B cell (primary cell): ENCODE results near the gene ASB4. TPM values are rescaled to one million over a fixed set of nuclear protein-coding genes. Genes with fewer than 3 reads are reported as not detected.

Source experiments
- ATAC-seq: fragments of 200-7000 bp; cut with Tn5 transposase; one replicate; pipeline ENCODE4 v1.10.0; 2021; ENCODE audit warnings: low read depth, mild to moderate bottlenecking, moderate number of reproducible peaks, moderate library complexity
- CTCF ChIA-PET: fragments of 350-600 bp; sonication (Branson Sonifier 250); formaldehyde crosslinking; loops from one replicate; lab custom pipeline; 2021; ENCODE audit warnings: antibody characterized with exemption, inconsistent platforms; lab: Charles Lee
- POLR2A ChIA-PET: fragments of 350-600 bp; sonication (Branson Sonifier 250); formaldehyde crosslinking; loops from one replicate; lab custom pipeline; 2021; ENCODE audit warnings: antibody characterized with exemption; lab: Charles Lee
- DNase-seq: peaks from one replicate; pipeline ENCODE4 v3.0.0; 2013
- H2AFZ ChIP-seq: 2 replicates; pipeline ENCODE4 v1.6.1; 2012; ENCODE audit warnings: mild to moderate bottlenecking, low read depth, low read length; ENCODE audit not compliant: insufficient read depth, poor library complexity, severe bottlenecking
- H3K27ac ChIP-seq, 2 donors: 1 replicate in 1 of 2; 2 replicates in 1 of 2; pipeline ENCODE4 v1.5.1; 2012 to 2013; ENCODE audit warnings: low read length in 2 of 2, mild to moderate bottlenecking in 2 of 2, moderate library complexity in 1 of 2
- H3K27me3 ChIP-seq, 4 experiments: fragments of 200-600 bp in 1 of 4; sonication (generic) in 1 of 4; replicated peaks in 1 of 4; 1 replicate in 2 of 4; 2 replicates in 2 of 4; pipeline versions ENCODE4 v1.6.1 to v1.7.0; 2013 to 2016; ENCODE audit warnings: low read length in 3 of 4, mild to moderate bottlenecking in 2 of 4, mixed read lengths in 1 of 4, moderate library complexity in 1 of 4; ENCODE audit not compliant: insufficient read depth in 4 of 4, control insufficient read depth in 3 of 4; ENCODE audit errors: control extremely low read depth in 1 of 4
- H3K36me3 ChIP-seq, 2 experiments: replicated peaks in 1 of 2; 1 replicate in 1 of 2; 2 replicates in 1 of 2; pipeline versions ENCODE4 v1.6.1 to v1.7.1; 2013; ENCODE audit warnings: low read length in 1 of 2; ENCODE audit not compliant: insufficient read depth in 2 of 2, control insufficient read depth in 1 of 2; ENCODE audit errors: control extremely low read depth in 1 of 2, extremely low read depth in 1 of 2
- H3K4me1 ChIP-seq, 2 donors: fragments of 200-600 bp in 1 of 2; sonication (generic) in 1 of 2; 1 replicate in 1 of 2; 2 replicates in 1 of 2; pipeline versions ENCODE4 v1.5.1 to v1.6.1; 2013 to 2017; ENCODE audit warnings: low read length in 2 of 2; ENCODE audit not compliant: control insufficient read depth in 2 of 2, insufficient read depth in 2 of 2
- H3K4me2 ChIP-seq: replicated peaks from 2 replicates; pipeline ENCODE3; 2012; ENCODE audit warnings: mild to moderate bottlenecking, low read depth, low read length; ENCODE audit not compliant: poor library complexity, severe bottlenecking
- H3K4me3 ChIP-seq, 5 experiments: fragments of 200-600 bp in 1 of 5; sonication (generic) in 1 of 5; 1 replicate in 3 of 5; 2 replicates in 2 of 5; pipeline versions ENCODE4 v1.5.1 to v1.7.0; 2011 to 2016; ENCODE audit warnings: low read length in 4 of 5, mild to moderate bottlenecking in 4 of 5, low read depth in 2 of 5, control low read depth in 1 of 5, moderate library complexity in 1 of 5; ENCODE audit not compliant: insufficient read depth in 1 of 5; ENCODE audit errors: control extremely low read depth in 1 of 5, extremely low read depth in 1 of 5
- H3K79me2 ChIP-seq: fragments of 200-600 bp; sonication (generic); one replicate; pipeline ENCODE4 v1.6.0; 2016; ENCODE audit warnings: low read length; ENCODE audit not compliant: control insufficient read depth, insufficient read depth
- H3K9ac ChIP-seq: fragments of 200-600 bp; sonication (generic); 2 replicates; pipeline ENCODE4 v1.6.1; 2017; ENCODE audit warnings: mild to moderate bottlenecking, low read length, moderate library complexity
- H3K9me3 ChIP-seq, 3 donors: one replicate each; pipeline versions ENCODE4 v1.6.1 to v1.7.1; 2013; ENCODE audit warnings: low read length in 2 of 3; ENCODE audit not compliant: control insufficient read depth in 2 of 3, insufficient read depth in 1 of 3; ENCODE audit errors: control extremely low read depth in 1 of 3
- H4K20me1 ChIP-seq: 2 replicates; pipeline ENCODE4 v1.6.0; 2012; ENCODE audit warnings: mild to moderate bottlenecking, low read length; ENCODE audit not compliant: insufficient read depth, control insufficient read depth, poor library complexity, severe bottlenecking
- H3K27ac Mint-ChIP-seq: one replicate; pipeline ENCODE4 v1.8.0; 2021; ENCODE audit warnings: mixed read lengths
- H3K27me3 Mint-ChIP-seq: one replicate; pipeline ENCODE4 v1.8.0; 2021; ENCODE audit warnings: mixed read lengths
- H3K4me1 Mint-ChIP-seq: one replicate; pipeline ENCODE4 v1.8.0; 2021; ENCODE audit warnings: mixed read lengths
- H3K4me3 Mint-ChIP-seq: one replicate; pipeline ENCODE4 v1.8.0; 2021; ENCODE audit warnings: mixed read lengths
- H3K9me3 Mint-ChIP-seq: one replicate; pipeline ENCODE4 v1.8.0; 2022; ENCODE audit warnings: mixed read lengths; ENCODE audit not compliant: insufficient read depth
- EZH2 ChIP-seq: IDR thresholded peaks from 2 replicates; pipeline ENCODE4 v1.6.1; 2012; ENCODE audit warnings: borderline replicate concordance, low read depth, mild to moderate bottlenecking, moderate library complexity, low read length; ENCODE audit not compliant: insufficient read depth, poor library complexity, severe bottlenecking
- WGBS: methylation state at CpG from one replicate; pipeline ENCODE4 v1.1.5; 2013; ENCODE audit warnings: missing lambda C conversion rate; ENCODE audit not compliant: insufficient coverage; 5-methylcytosine and 5-hydroxymethylcytosine counted together
- intact Hi-C: fragments of 100-400 bp; cut with micrococcal nuclease; formaldehyde crosslinking; loops from one replicate; pipeline ENCODE4 v1.10.0; 2022
- polyA plus RNA-seq: library from polyadenylated mRNA; depleted of rRNA; stranded (reverse); fragments of >200 nt; gene quantifications from 2 replicates; pipeline ENCODE4 v1.2.3, GENCODE V29; 2012
- total RNA-seq, 2 donors: library from RNA; stranded (reverse); fragments of 120-200 nt in 1 of 2; gene quantifications; 1 replicate in 1 of 2; 2 replicates in 1 of 2; pipeline versions ENCODE4 v1.2.3 to v1.2.4, GENCODE V29; 2013 to 2022
- TF ChIP-seq, protein P1 (sequence below): fragments of 200-600 bp; IDR thresholded peaks from one replicate; pipeline ENCODE4 v1.8.0; 2022; ENCODE audit warnings: antibody characterized with exemption, mild to moderate bottlenecking

Gene ASB4
- total and polyA plus RNA-seq, 2 donors (not counting 1 experiment from before 2014, with no cell fraction given), result not detected

DNA sequence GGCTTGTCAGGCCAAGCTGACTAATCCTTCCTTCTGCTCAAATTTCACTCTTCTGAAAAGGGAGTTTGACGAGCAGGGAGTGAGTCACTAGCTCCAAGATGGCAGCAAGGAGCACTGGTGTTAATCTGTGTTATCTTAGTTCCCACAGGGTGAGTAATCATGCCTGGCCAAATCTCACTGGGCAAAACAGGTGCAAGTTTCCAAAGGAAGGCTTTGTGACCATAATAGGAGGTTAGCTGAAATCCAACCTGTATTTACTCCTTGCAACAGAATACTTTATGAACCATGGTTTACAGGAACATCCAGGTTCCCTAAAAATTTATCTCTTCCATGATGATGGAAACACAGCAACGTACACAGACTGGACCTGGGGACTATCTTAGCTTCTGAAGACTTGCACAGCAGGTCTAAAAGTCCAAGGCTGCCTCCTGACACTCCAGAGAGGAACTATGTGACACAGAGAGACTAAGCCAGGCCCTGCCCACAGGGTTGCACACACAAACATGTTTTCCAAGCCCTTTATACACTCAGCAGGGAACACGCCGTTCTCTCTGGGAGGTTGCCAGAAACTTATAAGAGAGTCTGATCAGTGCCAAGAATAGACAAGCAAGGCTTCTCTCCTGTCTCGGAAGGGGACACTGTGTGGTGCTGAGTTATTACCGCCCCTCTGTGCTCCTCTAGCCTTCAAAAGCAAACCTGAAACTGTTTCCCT, 64.2 kb downstream of the ASB4 start:
- intact Hi-C loops, result loop anchor here (5.0 kb wide), 2 partner anchors 42 to 57 kb away; no protein-coding TSS in a partner anchor
- H4K20me1 ChIP-seq, result no peaks in the 10 kb centered on the region
- ATAC-seq (no peak), DNase-seq (no peak)
- H3K9me3 ChIP-seq, result no peaks in the 10 kb centered on the region
- H3K4me1 ChIP-seq, result peaks cover 2 to 7% of the 10 kb centered on the region in 2 donors
- H3K4me3 ChIP-seq, result no peak overlapping the region
- CTCF ChIA-PET, result interaction anchor here (0.9 to 1.4 kb wide), 5 partner anchors 22 to 140 kb away, joined by 3 to 7 read pairs (median 5); no protein-coding TSS in a partner anchor
- no peaks in the 10 kb centered on the region for H3K36me3 ChIP-seq
- POLR2A ChIA-PET, result no interaction called here
- H3K9ac ChIP-seq, result no peak overlapping the region
- no peak overlapping the region for H3K4me2 ChIP-seq
- Mint-ChIP-seq H3K27me3 (peaks cover 18% of the 10 kb centered on the region), H3K27ac (peak overlapping the region; percentile 7), H3K9me3 (no peaks in the 10 kb centered on the region), H3K4me1 (peaks cover 6% of the 10 kb centered on the region), H3K4me3 (no peak overlapping the region)
- 100% methylated on average over 3 of the region's 6 CpGs for WGBS
- TF ChIP-seq, protein P1, sequence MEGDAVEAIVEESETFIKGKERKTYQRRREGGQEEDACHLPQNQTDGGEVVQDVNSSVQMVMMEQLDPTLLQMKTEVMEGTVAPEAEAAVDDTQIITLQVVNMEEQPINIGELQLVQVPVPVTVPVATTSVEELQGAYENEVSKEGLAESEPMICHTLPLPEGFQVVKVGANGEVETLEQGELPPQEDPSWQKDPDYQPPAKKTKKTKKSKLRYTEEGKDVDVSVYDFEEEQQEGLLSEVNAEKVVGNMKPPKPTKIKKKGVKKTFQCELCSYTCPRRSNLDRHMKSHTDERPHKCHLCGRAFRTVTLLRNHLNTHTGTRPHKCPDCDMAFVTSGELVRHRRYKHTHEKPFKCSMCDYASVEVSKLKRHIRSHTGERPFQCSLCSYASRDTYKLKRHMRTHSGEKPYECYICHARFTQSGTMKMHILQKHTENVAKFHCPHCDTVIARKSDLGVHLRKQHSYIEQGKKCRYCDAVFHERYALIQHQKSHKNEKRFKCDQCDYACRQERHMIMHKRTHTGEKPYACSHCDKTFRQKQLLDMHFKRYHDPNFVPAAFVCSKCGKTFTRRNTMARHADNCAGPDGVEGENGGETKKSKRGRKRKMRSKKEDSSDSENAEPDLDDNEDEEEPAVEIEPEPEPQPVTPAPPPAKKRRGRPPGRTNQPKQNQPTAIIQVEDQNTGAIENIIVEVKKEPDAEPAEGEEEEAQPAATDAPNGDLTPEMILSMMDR, result no peak
- no peak for TF ChIP-seq EZH2
- H3K27ac ChIP-seq, result no peak overlapping the region
- no peaks in the 10 kb centered on the region for H3K79me2 ChIP-seq
- H3K27me3 ChIP-seq, result peaks cover 0 to 5% (median under 1%) of the 10 kb centered on the region in 4 experiments
- H2AFZ ChIP-seq, result no peak overlapping the region

DNA sequence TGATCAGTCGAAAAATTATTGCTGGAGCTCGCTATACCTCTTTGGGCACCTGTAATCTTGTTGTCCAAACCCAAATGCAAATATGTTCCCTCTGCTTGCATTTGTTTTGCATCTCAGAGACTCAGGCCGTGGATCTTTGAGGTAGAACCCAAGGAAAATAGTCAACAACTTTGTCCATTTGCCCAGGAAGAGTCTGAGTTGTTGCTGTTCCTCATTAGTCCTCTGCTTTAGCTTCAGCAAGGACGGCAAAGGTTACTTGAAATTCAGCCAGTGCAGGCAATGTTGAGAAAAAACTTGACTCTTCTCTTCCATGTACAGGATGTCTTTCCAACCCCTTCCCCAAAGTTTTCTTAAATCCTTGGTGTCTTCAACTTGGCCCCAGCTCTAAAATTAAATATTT, 64.8 kb downstream of the ASB4 start:
- Histone ChIP-seq H3K9me3 (no peaks in the 10 kb centered on the region), H3K9ac (no peak overlapping the region), H3K4me1 (peaks cover 0 to 2% of the 10 kb centered on the region in 2 donors), H2AFZ (no peak overlapping the region), H4K20me1 (no peaks in the 10 kb centered on the region), H3K27ac (no peak overlapping the region), H3K79me2 (no peaks in the 10 kb centered on the region), H3K4me3 (no peak overlapping the region), H3K27me3 (peaks cover 0 to 5% (median 2%) of the 10 kb centered on the region in 4 experiments), H3K36me3 (no peaks in the 10 kb centered on the region), H3K4me2 (no peak overlapping the region)
- Mint-ChIP-seq H3K9me3 (no peaks in the 10 kb centered on the region), H3K4me3 (no peak overlapping the region), H3K27me3 (peaks cover 18% of the 10 kb centered on the region), H3K4me1 (peaks cover under 1% of the 10 kb centered on the region), H3K27ac (peak overlapping the region; percentile 7)
- ATAC-seq, result no peak
- intact Hi-C loops, result no loop called here
- POLR2A ChIA-PET, result no interaction called here
- CTCF ChIA-PET, result interaction anchor here (1.2 to 1.4 kb wide), 2 partner anchors 22 to 140 kb away, joined by 5 to 6 read pairs; no protein-coding TSS in a partner anchor
- 86% methylated on average over 4 of the region's 4 CpGs for WGBS
- no peak for DNase-seq
- TF ChIP-seq EZH2, result no peak
- TF ChIP-seq, protein P1, result no peak
